ENCODE results near the gene BRAF. TPM values are rescaled to one million over a fixed set of nuclear protein-coding genes. Genes with fewer than 3 reads are reported as not detected.
A peak's percentile ranks its signal among the peaks of the same experiment; 100 is the strongest.
"Not testable (repeated sequence)": the region's sequence is repeated elsewhere in the genome, so short reads cannot be mapped to it uniquely, and the experiment has no call there.

The BRAF gene
- total RNA-seq, 4 donors from 2014 or later, result 32.2 to 94.9 (median 41.0) TPM

DNA sequence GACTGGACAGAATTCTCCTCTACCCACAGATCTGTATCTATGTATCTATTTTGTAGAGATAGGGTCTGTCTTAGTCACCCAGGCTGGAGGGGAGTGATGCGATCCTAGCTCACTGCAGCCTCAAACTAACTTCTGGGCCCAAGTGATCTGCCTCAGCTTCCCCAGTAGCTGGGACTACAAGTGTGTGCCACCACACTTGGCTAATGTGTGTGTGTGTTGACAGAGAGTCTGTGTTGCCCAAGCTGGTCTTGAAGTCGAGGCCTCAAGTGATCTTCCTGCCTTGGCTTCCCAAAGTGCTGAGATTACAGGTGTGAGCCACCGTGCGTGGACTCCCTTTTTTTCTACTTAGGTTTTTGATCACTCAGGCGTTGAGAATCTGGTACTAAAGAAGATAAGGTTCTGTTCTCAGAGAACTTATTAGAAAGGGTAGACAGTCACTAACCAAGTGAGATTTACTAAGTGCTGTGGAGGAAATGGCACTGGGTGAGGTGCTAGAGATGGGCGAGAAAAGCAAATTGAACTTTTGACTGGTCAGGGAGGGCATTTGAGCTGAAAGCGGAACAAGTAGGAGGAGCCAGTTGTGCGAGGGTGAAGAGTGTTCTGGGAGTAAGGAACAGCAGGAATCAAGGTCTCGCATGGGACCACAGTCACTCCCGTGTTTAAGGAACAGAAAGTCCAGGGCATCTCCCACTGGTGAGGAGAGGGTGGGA, 210.2 kb downstream of the BRAF start:
- Histone ChIP-seq H3K4me1 (no peaks in the 10 kb centered on the region), H3K9me3 (no peaks in the 10 kb centered on the region), H3K27me3 (no peaks in the 10 kb centered on the region), H3K36me3 (no peaks in the 10 kb centered on the region), H3K27ac (no peak overlapping the region), H3K4me3 (no peak overlapping the region)
- TF ChIP-seq POLR2AphosphoS5 (IDR thresholded peaks at IDR 0.05) (no peak), EP300 (IDR thresholded peaks at IDR 0.05) (no peak), POLR2A (IDR thresholded peaks at IDR 0.05) (no peak)
- TF ChIP-seq, protein P1, sequence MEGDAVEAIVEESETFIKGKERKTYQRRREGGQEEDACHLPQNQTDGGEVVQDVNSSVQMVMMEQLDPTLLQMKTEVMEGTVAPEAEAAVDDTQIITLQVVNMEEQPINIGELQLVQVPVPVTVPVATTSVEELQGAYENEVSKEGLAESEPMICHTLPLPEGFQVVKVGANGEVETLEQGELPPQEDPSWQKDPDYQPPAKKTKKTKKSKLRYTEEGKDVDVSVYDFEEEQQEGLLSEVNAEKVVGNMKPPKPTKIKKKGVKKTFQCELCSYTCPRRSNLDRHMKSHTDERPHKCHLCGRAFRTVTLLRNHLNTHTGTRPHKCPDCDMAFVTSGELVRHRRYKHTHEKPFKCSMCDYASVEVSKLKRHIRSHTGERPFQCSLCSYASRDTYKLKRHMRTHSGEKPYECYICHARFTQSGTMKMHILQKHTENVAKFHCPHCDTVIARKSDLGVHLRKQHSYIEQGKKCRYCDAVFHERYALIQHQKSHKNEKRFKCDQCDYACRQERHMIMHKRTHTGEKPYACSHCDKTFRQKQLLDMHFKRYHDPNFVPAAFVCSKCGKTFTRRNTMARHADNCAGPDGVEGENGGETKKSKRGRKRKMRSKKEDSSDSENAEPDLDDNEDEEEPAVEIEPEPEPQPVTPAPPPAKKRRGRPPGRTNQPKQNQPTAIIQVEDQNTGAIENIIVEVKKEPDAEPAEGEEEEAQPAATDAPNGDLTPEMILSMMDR (IDR thresholded peaks at IDR 0.05), result no peak
- no peak for DNase-seq (ENCODE audit: low spot score in 2 of 2)
- WGBS, result 89% methylated on average over 10 of the region's 10 CpGs

DNA sequence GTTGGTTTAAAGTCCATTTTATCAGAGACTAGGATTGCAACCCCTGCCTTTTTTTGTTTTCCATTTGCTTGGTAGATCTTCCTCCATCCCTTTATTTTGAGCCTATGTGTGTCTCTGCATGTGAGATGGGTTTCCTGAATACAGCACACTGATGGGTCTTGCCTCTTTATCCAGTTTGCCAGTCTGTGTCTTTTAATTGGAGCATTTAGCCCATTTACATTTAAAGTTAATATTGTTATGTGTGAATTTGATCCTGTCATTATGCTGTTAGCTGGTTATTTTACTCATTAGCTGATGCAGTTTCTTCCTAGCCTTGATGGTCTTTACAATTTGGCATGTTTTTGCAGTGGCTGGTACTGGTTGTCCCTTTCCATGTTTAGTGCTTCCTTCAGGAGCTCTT, 212.3 kb downstream of the BRAF start:
- not testable (repeated sequence) for DNase-seq (ENCODE audit: low spot score in 2 of 2); H3K4me1 ChIP-seq; H3K9me3 ChIP-seq; H3K36me3 ChIP-seq; H3K27me3 ChIP-seq; H3K27ac ChIP-seq; H3K4me3 ChIP-seq

DNA sequence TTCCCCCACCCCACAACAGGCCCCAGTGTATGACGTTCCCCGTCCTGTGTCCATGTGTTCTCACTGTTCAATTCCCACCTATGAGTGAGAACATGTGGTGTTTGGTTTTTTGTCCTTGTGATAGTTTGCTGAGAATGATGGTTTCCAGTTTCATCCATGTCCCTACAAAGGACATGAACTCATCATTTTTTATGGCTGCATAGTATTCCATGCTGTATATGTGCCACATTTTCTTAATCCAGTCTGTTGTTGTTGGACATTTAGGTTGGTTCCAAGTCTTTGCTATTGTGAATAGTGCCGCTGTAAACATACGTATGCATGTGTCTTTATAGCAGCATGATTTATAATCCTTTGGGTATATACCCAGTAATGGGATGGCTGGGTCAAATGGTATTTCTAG, 216.0 kb downstream of the BRAF start:
- WGBS, result 99% methylated on average over 4 of the region's 4 CpGs
- not testable (repeated sequence) for H3K27me3 ChIP-seq; H3K9me3 ChIP-seq; DNase-seq (ENCODE audit: low spot score in 2 of 2); H3K27ac ChIP-seq; H3K4me1 ChIP-seq; H3K4me3 ChIP-seq
- H3K36me3 ChIP-seq, result peaks cover 33% of the 10 kb centered on the region

DNA sequence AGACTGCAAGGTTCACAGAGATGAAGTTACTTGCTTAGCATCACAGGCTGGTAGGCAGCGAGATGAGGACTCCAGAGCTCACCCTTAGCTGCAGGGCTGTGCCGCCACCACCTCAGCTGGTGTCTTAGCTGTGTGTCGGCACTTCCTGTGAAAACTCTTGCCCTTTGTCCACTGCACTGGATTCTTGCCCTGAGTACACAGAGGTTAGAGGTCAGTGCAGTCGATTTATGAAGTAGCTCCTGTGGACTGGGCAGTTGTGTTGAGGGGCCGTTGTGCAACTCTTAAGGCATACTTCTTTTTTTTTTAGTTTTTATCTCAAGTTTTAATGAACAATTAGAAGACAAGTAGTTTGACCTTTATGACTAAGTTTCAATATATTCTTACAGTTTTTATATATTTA, 217.6 kb downstream of the BRAF start:
- H3K36me3 ChIP-seq, result peaks cover 42% of the 10 kb centered on the region
- WGBS, result 89% methylated on average over 5 of the region's 5 CpGs
- H3K9me3 ChIP-seq, result no peaks in the 10 kb centered on the region
- DNase-seq (ENCODE audit: low spot score in 2 of 2), result no peak
- no peak overlapping the region for H3K27ac ChIP-seq
- TF ChIP-seq POLR2A (IDR thresholded peaks at IDR 0.05) (no peak), EP300 (IDR thresholded peaks at IDR 0.05) (no peak), POLR2AphosphoS5 (IDR thresholded peaks at IDR 0.05) (no peak)
- TF ChIP-seq, protein P1 (IDR thresholded peaks at IDR 0.05), result no peak
- no peak overlapping the region for H3K4me3 ChIP-seq
- no peaks in the 10 kb centered on the region for H3K27me3 ChIP-seq
- H3K4me1 ChIP-seq, result no peaks in the 10 kb centered on the region

DNA sequence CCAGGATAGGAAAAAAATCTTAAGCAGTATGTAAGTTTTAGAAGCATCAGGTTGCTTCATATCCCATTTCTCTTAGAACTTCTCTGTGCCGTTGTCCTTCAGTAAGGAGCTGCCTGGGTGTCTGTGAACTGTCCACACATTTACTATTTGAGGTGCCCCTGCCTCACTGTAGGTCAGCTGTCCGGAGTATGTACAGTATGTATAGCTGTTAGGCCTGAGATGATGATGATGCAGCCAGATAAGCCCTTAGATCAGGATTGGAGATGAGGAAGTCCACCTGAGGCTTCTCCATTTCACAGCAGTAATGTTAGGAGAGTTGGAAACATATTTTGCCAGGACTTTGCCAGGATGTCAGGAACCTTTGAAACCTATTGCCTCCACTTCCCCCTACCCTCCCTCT, 220.5 kb downstream of the BRAF start:
- TF ChIP-seq POLR2AphosphoS5 (IDR thresholded peaks at IDR 0.05), result no peak
- TF ChIP-seq, protein P1 (IDR thresholded peaks at IDR 0.05), result no peak
- WGBS, result 96% methylated on average over 2 of the region's 2 CpGs
- H3K27ac ChIP-seq, result no peak overlapping the region

DNA sequence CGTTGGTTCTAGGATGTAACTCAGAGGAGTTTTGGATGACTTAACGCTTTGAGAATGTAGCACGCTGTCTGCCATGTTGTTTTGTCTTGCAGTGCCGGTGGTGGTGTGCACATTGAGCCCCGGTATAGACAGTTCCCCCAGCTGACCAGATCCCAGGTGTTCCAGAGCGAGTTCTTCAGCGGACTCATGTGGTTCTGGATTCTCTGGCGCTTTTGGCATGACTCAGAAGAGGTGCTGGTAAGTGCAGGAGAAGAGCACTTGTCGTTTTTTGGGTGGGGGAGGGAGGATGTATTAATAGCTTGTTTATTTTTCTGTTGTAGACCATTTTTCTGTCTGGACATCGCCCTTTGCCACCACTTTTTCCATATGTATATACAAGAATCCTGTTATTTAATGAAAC, 222.0 kb downstream of the BRAF start:
- no peak for DNase-seq (ENCODE audit: low spot score in 2 of 2)
- H3K4me3 ChIP-seq, result no peak overlapping the region
- TF ChIP-seq POLR2A (IDR thresholded peaks at IDR 0.05) (no peak), EP300 (IDR thresholded peaks at IDR 0.05) (no peak), POLR2AphosphoS5 (IDR thresholded peaks at IDR 0.05) (no peak)
- peaks cover 11% of the 10 kb centered on the region for H3K4me1 ChIP-seq
- no peaks in the 10 kb centered on the region for H3K9me3 ChIP-seq
- H3K36me3 ChIP-seq, result peaks cover 42% of the 10 kb centered on the region
- WGBS, result 91% methylated on average over 10 of the region's 10 CpGs
- no peaks in the 10 kb centered on the region for H3K27me3 ChIP-seq
- H3K27ac ChIP-seq, result no peak overlapping the region

More for the DNA sequence above, 220.5 kb downstream of the BRAF start:
- no peaks in the 10 kb centered on the region for H3K9me3 ChIP-seq
- peaks cover 42% of the 10 kb centered on the region for H3K36me3 ChIP-seq
- DNase-seq (ENCODE audit: low spot score in 2 of 2), result no peak
- H3K27me3 ChIP-seq, result no peaks in the 10 kb centered on the region
- no peaks in the 10 kb centered on the region for H3K4me1 ChIP-seq
- H3K4me3 ChIP-seq, result no peak overlapping the region

DNA sequence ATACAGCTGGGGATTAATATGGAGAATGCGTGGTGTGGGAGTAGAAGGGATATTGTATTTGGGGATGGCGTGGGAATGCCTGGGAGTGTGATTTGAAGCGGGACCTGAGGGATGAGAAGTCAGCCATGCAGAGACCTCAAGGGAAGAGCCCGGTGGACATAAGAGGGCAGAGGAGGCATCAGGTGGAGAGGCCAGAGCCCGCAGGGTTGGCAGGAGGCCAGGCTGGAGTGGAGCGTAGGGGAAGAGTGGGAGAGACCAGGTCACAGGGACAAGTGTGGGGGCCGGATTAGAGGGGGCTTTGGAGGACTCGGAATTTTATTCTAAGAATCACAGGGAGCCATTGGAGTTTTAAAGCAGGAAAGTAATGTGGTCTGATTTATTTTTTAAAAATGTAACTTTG, 226.3 kb downstream of the BRAF start:
- no peaks in the 10 kb centered on the region for H3K27me3 ChIP-seq
- H3K36me3 ChIP-seq, result peaks cover 13% of the 10 kb centered on the region
- no peak overlapping the region for H3K27ac ChIP-seq
- H3K4me3 ChIP-seq, result no peak overlapping the region
- no peak for TF ChIP-seq POLR2AphosphoS5 (IDR thresholded peaks at IDR 0.05)
- TF ChIP-seq EP300 (IDR thresholded peaks at IDR 0.05), result no peak
- TF ChIP-seq POLR2A (IDR thresholded peaks at IDR 0.05), result no peak
- DNase-seq (ENCODE audit: low spot score in 2 of 2), result peak in 1 of 2 donors; percentile 58
- no peaks in the 10 kb centered on the region for H3K9me3 ChIP-seq
- H3K4me1 ChIP-seq, result peaks cover 22% of the 10 kb centered on the region
- 83% methylated on average over 8 of the region's 8 CpGs for WGBS

Measured in suprapubic skin (tissue), 4 donors.